ENCODE measurements around the gene CCDC74A.
"Not testable (repeated sequence)": the region's sequence is repeated elsewhere in the genome, so short reads cannot be mapped to it uniquely, and the experiment has no call there.

DNA sequence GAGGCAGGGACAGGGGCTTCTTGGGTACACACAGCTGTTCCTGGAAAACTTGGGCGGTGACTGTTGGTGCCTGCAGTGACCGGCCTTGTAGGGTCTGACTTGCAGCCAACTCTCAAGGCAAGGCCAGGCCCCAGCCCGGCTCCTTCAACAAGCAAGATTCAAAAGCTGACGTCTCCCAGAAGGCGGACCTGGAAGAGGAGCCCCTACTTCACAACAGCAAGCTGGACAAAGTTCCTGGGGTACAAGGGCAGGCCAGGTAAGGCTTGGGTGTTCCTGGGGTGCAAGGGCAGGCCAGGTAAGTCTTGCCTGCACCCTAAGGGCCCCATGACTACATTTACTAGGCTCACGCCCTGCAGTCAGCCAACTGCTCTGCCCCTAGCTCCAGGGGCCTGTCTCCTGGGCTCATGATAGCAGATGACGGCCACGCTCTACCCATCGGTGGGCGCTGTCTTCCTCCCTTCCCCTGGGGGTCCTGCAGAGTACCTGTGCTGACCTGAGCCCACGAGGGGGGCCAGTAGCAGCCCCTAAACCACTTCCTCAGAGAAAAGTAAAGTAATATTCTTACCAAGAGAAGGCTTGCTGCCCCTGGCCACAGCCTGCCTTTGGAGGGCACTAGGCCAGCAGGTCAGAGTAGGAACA, 4.0 kb downstream of the CCDC74A start:
- TF ChIP-seq, protein P1, sequence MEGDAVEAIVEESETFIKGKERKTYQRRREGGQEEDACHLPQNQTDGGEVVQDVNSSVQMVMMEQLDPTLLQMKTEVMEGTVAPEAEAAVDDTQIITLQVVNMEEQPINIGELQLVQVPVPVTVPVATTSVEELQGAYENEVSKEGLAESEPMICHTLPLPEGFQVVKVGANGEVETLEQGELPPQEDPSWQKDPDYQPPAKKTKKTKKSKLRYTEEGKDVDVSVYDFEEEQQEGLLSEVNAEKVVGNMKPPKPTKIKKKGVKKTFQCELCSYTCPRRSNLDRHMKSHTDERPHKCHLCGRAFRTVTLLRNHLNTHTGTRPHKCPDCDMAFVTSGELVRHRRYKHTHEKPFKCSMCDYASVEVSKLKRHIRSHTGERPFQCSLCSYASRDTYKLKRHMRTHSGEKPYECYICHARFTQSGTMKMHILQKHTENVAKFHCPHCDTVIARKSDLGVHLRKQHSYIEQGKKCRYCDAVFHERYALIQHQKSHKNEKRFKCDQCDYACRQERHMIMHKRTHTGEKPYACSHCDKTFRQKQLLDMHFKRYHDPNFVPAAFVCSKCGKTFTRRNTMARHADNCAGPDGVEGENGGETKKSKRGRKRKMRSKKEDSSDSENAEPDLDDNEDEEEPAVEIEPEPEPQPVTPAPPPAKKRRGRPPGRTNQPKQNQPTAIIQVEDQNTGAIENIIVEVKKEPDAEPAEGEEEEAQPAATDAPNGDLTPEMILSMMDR (IDR thresholded peaks at IDR 0.05): not testable (repeated sequence)
- TF ChIP-seq POLR2A (IDR thresholded peaks at IDR 0.05): not testable (repeated sequence)

Measured in heart left ventricle (tissue), 13 donors.